Stimulated activated CD8-positive, alpha-beta memory T cell treated with anti-CD3 and anti-CD28 coated beads, Interleukin-4, amount 100 ng/mL, for 24 hours (primary cell): ENCODE measurements around the gene COQ5.
A peak's percentile ranks its signal among the peaks of the same experiment; 100 is the strongest.
"Not testable (repeated sequence)": the region's sequence is repeated elsewhere in the genome, so short reads cannot be mapped to it uniquely, and the experiment has no call there.

Experiments used
- DNase-seq: peaks from one replicate; pipeline ENCODE4 v3.0.0-alpha.2; 2020; ENCODE audit warnings: low read depth

The COQ5 gene

DNA sequence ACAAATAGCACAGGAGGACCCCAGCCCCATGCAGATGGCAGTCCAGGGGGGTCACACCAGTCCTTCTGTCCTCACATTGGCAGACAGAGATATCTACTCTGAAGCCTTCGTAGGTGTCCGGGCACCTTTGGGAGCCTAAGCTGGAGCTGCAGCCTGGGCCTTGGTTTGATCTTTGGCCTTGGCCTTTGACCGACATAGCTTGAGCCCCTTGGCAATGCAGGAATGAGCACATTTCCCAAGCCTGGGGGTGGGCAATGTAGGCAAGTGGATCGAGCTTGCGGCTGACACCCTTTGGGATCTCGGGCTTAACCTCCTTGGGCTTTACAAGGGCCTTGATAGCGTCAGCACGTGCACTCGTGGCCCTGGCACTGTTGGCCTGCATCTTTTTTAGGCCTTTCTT, 6.4 kb downstream of the COQ5 start:
- DNase-seq = no peak

DNA sequence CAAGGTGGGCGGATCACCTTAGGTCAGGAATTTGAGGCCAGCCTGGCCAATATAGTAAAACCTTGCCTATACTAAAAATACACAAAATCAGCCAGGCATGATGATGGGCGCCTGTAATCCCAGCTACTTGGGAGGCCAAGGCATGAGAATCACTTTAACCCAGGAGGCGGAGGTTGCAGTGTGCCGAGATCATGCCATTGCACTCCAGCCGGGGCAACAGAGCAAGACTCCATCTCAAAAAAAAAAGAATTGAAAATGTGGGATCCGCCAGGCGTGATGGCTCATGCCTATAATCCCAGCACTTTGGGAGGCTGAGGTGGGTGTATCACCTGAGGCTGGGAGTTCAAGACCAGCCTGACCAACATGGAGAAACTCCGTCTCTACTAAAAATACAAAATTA, 9.6 kb downstream of the COQ5 start:
- not testable (repeated sequence) for DNase-seq

DNA sequence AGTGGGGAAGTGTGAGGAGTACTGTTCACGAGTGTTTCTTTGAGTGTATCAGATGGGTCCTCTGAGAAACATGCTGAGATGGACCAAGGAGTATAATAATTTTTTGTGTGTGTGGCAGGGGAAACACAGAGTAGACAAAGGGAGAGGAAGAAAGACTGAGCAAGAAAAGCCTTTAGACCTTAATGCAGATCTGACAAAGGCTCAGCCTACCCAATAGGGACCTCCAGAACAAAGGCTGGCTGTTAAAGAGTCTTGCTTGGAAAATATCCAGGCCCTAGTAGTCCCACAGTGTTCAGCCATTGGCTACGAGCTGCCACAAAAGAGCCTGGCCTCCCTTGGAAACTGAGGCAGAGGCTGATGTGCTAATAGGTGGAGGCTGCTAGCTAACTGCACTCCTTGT, 13.5 kb downstream of the COQ5 start:
- DNase-seq = no peak

DNA sequence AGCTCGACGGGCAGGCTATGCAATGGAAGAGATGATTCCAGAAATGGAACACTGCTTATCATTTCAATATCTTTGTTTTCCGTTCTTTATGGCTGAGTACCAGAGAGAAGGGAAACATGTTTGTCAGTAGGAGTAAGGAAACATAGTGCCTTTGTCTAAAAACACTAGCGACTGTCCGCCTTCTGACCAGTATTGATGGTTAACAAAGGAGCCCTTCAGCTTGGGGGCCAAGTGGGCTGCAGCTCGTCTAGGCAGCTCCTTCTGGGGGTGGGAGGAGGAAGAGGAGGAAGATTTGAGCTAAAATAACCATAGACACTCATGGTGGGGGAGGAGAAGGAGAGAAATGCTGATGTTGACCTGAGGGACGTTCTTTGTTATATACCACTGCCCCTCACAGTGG, 15.0 kb downstream of the COQ5 start:
- no peak for DNase-seq

DNA sequence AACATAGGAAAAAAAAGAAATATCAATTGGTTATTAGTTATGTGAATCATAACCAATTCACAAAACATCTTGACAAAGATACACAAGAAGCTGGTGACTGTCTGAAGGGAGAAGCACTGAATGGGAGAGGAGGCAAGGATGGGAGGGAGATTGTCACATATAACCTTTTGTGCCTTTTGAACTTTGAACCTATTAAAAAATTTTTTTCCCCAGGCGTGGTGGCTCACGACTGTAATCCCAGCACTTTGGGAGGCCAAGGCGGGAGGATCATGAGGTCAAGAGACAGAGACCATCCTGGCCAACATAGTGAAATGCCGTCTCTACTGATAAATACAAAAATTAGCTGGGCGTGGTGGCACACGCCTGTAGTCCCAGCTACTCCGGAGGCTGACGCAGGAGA, 20.4 kb downstream of the COQ5 start:
- DNase-seq = no peak

DNA sequence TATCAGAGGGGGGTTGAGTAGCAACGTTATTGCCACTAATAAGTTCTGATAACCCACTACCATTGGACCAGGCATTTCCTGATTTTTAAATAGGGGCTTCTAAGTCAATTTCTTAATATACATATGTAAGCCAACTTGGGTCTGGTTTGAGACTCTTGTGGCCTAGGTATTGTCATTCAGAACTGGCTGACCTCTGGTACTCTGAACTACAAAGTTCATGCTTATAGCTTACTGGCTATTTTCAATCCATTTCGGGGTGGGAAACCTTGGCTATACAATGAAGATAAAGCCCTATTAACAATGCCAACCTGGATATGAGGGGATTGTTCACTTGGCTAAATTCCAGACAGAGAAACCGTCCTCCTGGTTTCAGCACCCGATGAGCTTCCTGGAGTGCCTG, 24.4 kb downstream of the COQ5 start:
- no peak for DNase-seq

DNA sequence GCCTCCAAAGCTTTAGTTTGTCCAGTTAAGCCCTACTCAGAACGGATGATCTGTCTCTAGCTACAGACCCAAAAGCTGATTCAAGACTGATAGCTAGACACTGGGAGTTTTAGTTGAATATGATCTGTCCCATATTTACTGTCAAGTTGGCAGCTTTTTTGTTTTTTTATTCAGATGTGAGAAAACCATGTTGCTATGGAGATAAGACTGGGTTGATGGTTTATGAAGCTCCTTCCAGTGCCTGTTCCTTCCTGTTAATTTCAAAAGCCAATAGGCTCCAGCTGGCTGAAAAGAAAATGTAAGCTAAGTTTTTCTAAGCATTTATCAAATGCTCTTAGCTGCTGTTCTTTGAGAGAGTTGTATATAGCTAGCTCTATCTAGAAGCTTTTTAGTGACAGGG, 28.4 kb downstream of the COQ5 start:
- no peak for DNase-seq

DNA sequence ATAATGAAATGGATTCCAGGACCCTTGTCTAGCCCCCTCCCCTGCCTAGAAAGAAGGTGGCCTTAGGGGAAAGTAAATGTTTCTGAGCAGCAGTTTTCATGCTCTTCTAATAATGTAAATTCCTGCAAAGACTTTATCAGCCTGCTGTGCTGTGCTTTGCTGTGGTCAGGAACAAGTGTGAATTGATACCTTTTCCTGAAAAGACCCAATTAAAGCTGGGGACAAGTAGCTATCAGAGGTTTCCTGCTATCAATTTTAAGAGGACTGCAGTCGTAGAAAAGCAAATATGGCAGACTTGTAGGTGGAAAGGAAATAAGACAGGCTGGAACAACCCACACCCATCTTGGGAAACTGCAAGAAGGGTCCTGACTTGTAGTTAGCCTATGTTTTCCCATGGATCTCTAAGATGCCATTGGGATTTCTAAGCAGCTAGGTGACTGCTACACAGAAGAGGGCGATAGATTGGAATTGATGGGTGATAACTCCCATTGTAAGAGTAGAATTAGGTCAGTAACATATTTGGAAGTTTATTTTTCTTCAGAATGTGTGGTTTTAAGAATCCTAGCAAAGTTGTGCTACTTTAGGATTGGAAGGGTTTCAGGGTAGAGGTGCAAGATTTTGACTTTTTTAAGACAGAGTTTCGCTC, 30.0 kb downstream of the COQ5 start:
- DNase-seq = no peak

DNA sequence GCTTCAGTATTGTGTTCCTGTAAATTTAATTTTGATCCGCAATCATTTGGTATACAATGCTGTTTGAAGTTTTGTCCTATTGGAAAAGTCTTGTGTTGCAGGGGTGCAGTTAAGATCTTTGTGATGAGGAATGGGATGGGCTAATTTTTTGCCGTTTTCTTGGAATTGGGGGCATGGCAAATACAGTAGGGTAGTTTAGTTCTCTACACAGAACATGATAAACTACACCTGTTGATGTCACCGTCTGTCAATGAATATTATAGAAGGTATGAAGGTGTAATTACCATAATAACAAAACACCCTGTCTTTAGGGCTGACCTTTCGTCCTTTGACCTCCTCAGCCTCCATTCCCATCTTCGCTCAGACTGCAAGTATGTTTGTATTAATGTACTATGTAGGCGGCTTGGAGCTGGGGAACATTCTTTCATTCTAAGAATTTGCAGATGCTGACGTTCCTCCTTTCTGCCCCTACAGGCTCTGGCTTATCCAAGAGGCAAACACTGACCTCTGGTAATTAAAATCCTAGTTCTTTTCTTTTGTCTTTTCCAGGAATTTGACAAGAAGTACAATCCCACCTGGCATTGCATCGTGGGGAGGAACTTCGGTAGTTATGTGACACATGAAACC, 31.3 kb downstream of the COQ5 start:
- DNase-seq = no peak

DNA sequence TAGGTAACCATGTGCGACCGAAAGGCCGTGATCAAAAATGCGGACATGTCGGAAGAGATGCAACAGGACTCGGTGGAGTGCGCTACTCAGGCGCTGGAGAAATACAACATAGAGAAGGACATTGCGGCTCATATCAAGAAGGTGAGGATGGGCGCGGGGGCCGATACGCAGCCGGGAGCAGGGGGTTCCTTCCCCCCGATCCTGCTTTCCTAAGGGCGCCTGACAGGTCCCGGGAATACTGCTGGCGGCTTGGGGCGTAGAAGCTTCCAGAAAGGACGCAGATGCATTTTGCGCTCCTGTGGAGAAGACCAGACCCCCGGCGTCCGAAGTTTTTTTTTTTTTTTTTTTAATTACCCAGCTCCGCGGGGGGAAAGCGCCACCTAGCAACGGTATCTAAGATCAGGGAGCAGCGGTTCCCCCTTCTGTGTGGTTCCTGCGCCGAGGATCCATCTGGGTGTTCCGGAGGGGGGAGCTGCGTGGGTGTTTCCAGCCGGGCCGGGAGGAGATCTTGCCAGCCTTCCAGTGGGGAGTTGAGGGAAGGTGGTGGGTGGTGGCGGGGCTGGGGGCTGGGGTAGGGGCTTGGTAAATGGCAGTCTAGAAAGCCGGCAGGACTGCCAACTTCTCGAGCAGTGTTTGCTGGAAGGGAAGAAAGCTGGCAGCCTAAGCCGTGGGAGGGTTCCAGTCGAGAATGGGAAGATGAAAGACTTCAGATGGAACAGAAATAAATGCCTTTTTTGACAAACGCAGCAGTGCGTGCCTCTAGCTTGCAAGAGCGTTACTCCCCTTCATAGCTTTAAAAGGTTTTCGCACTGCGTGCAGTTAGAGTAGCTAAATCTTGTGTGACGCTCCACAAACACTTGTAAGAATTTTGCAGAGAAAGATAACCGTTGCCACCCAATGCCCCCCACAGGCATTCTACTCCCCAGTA, 32.3 kb downstream of the COQ5 start:
- DNase-seq = peak; percentile 47

DNA sequence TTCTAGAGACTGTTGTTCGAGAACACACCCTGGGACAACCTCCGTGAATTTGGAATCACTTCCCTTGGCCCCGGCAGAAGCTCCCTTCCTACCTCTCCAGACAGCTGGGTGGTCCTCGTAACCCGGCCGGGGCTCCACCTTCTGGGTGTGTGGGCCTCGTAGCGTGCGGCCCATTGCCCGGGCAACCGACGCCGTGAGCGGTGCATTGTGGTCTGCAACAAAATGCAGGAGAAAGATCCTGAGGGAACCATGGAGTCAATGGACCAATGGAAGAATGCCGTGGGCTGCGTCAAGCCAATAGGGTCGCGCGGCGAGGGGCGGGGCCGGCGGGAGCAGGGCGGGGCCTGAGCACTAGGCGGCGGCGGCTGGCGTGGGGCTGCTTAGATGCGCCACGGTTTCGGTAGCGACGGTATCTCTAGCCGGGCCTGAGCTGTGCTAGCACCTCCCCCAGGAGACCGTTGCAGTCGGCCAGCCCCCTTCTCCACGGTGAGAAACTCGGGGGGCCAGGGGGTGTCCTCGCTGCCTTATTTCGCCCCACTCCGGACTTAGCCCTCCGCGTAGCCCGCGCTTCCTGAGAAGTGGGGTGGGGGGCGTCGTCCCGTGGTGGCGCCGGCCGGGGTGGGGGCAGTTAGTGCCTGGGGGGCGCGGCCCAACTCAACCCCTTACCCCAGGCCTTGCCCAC, 33.1 kb downstream of the COQ5 start, which contains the start of gene DYNLL1:
DYNLL1 (plus strand) TSS at position 383 of the 682 bp plus-strand sequence. CDS start 309 bp downstream, outside the sequence.
- peak; percentile 98 for DNase-seq

DNA sequence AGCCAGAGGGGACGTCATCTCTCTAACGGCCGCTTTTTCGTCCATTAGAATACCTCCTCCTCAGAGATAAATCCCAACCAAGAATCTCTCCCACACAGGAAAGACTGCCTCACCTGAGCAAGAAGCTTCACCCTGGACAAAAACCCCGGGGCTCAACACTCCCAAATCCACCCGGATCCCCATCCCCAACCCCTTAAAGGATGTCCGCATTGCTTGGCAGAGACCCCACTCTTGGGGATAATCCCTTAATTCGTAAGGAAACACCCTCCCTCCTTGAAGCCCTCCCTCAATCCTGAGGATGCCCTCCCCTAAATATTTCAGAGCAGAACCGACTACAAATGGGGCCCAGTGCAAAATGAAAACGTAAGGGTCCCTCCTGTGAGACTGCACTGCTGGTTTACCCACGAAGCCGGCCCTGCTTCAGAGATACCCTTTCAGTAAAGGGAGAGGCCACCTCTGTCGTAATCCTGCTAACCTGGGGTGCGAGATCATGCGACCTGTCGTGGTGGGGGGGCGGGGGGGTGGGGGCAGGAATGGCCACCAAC, 33.7 kb downstream of the COQ5 start:
- no peak for DNase-seq

DNA sequence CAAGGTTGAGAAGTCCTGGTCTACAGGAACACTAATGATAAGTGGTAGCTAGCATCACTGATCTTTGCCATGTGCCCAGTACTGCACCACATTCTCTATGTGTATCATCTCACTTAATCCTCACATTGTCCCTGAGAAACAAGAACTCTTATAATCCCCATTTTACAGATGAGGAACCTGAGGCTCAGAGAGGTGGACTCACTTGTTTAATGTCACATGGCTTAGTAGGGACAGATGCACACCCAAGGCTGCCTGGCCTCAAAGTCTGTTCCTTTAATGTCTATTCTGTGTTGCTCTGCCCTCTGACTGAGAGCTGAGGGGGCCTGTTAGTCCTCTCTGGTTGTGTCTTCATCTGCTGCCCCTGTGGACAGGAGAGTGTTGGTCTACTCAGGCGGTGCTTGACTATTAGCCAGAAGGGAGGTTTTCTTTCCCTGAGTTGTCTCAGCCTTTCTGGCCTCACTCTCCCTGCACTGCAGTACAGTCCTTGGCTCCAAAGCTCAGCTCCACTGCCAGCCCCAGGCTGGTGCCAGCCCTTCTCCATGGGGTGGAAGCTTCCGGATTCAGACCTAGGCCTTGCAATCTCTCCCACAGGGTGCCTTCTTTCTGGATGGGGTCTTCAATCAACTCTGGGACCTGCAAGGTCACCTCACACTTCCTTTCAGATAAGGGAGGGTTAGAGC, 38.0 kb downstream of the COQ5 start:
- no peak for DNase-seq

DNA sequence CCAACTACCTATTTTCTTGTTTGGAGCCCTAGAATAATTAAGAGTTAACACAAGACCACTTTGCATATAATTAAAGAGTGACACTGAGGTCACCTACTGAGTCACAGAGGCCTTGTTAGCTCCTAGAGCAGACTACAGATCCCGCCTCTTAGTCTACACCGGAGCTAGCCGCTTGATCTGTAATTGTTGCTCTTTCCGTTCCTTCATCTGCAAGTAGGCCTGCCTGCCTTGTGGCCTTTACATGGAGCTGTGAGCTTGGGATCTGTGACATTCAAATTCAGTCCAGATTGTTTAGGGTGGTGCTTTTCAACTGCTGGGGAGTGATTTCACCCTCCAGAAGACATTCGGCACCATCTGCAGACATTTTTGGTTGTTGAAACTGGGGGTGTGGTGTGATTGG, 38.6 kb downstream of the COQ5 start:
- no peak for DNase-seq

DNA sequence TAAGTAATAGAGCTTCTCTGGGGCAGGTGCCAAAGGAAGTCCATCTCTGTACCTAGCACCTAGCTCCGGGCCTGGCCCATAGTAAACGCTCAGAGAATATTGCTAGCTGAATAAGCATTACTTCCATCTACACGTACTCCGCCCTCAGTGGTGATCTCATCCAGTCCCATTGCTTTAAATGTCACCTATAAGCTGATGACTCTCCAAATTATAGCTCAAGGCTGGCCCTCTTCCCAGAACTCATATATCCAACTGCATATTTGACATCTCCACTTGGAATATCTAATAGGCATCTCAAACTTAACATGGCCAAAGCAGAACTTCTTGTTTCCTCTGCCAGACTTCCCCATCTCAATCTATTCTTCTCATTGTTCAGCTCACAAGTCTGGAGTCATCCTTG, 39.9 kb downstream of the COQ5 start:
- no peak for DNase-seq

DNA sequence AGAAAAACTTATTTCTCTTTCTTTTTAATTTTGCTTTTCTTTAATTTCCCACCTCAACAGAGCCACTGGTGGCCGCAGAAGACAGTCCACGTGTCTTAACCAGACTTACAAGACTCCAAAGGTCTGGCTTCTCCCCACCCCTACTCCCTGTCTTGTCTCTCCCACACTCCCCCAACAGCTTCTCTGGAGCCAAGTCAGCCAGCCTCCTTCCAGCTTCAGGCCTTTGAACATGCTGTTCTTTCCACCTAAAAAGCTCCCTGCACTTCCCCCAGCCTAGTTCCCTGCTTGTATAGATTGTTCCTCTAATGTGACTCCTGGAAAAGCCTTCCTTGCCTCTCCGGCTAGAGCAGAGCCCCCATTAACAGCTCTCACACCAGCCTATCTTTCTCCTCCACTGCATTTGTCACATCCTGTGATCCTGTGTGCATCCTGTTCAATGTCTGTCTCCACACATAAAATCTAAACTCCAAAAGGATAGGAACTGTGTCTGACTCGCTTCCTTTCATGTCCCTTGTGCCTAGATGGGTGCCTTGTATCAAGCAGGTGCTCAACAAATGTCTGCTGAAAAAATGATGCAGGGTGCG, 40.8 kb downstream of the COQ5 start:
- DNase-seq = no peak

DNA sequence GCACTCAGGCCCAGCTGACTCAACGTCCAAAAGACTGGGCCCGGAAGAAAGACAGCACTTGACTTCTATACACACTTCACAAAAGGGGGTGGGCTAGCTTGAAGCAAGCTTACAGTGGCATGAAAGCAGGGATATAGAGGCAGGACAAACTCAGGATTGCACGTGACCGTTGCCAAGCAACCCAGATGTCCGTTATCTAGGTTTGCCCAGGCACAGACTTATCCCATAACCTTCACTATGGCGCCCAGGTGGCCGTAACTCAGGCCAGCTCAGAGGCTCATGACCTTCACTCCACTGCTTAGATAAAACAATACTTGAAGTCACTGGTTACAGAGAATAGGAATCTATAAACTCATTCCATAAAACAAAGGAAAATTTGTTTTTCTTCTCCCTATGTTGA, 41.4 kb downstream of the COQ5 start:
- DNase-seq = not testable (repeated sequence)

DNA sequence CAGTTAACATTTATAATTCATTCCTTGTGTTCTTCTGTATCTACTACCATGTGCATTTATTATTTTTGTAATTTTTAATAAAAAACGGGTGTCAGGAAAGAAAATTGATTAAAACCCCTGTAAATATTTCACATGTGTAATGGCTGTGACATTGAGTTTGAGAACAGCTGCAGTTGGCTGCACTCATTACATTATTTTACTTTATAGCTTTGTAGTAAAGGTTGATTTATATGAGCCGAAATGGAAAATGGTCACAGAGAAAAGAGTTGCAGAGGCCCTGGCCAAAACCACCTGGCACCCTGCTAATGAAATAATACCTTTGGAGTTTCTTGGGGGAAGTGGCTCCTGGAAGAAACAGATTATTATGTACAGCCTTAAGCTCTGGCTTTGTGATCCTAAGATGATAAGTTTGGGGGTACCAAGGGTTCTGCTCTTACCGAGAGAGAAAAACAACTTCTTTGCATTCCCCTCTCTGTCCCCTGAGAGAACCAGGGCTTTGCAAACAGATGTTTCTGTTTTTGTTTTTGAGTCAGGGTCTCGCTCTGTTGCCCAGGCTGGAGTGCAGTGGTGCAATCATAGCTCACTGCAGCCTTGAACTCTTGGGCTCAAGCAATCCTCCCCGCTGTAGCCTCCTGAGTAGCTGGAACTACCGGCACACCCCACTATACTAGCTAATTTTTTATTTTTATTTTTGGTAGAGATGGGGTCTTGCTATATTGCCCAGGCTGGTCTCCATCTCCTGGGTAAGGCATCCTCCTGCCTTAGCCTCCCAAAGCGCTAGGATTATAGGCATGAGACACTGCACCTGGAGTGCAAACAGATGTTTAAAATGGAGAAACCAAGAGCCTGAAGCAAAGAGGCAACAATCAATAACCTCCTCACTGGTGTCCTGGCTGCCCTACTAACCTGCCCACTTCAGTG, 42.7 kb downstream of the COQ5 start:
- no peak for DNase-seq

DNA sequence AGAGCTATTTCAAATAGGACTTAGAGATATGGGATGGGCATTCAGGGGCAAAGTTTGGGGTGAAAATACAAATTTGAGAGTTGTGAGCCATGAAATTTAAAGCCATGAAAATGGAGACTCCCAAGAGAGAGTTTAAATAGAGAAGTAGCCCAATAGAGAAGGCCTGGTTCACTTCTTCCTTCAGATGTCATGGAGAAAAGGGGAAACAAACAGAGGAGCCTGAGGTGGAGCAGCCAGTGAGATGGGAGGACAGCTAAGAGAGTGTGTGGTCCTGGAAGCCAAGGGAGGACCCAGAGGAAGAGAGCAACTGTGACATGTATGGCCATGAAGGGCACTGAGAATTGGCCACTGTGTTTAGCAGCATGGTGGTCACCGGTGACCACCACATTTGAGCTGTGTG, 45.3 kb downstream of the COQ5 start:
- DNase-seq = no peak
